HG03060 (cell line): Measurements from ENCODE around the gene TNFRSF6B.
"Not testable (repeated sequence)": the region's sequence is repeated elsewhere in the genome, so short reads cannot be mapped to it uniquely, and the experiment has no call there.

Experiments used
- ATAC-seq: cut with Tn5 transposase; IDR thresholded peaks from one replicate; pipeline ENCODE4 v1.9.1; 2021; ENCODE audit warnings: low read depth, moderate number of reproducible peaks; ENCODE audit not compliant: unreplicated experiment

TNFRSF6B gene

DNA sequence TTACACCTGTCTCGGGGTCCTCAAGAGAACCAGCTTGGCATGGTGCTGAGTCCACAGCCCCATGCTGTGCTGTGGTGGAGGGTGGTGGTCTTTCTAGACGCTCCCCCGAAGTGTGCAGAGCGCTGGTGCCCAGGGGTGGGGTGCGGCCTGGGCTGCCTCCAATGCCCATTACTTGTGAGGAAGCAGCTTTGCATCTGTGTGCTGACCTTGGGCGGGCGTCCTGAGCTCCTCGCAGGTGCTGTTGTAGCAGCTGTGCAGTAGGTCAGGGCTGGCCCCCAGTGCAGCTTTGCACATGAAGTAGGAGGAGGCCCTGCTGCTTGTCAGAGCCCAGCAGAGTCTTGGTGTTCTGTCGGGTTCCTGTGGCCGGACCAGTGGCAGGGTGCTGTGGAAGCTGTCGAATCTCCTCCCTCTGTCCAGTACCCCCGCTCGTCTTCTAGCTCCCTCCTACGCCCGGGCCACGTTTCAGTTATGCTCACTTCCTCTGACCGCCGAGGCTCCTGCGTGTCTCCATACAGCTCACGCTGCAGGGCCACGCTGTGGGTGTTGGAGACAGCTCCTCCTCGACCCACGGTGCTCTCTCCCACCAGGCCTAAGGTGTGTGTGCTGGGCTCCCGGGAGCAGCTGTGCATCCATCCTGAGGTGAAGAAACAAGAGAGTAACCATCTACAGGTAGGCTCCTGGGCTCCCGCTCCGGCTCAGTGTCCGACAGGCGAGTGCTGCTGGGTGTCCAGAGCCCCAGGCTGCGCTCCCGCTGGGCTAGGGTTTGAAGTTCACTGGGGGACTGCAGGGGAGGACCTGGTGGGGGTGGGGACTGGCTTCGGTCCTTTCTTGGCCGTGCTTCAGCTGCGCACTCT is 34.3 kb upstream of the TNFRSF6B start:
- no peak for ATAC-seq

- no peak for ATAC-seq
Measured at GRCh38 chr20:63662813-63663189, 33.7 kb upstream of the TNFRSF6B start.

DNA sequence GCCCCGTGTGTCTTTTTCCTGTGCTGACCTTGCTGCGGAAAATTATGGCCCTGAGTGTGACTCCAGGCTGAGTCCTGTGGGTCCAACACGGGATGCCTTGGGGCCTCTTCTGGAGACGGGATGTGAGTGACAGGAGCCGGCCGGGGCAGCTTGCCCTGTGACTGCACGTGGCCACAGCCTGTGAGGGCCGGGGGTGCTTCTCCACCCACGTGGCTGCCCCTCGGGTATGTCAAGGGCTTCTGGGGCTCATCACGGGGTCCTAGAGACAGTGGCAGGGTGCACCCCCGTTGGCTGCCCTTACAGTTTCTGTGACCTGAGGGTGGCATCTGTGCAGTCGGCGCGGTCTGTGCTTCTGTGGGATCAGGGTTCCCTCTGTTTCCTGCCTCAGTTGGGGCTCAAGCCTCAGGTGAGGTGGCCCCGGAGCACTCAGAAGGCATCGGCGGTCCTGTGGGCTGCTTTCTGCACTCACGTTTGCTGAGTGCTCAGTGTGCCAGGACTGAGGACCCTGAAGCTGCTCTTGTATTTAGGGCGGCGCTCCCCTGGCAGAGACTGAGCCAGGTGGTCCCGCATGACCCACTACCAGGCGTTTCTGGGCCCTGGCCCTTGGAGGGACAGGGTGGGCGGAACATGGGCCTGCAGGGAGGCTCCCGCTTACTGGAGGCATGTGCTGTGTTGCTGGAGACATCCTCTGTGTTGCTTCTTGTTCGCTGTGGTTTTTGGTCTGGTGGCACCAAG is 33.0 kb upstream of the TNFRSF6B start:
- no peak for ATAC-seq

DNA sequence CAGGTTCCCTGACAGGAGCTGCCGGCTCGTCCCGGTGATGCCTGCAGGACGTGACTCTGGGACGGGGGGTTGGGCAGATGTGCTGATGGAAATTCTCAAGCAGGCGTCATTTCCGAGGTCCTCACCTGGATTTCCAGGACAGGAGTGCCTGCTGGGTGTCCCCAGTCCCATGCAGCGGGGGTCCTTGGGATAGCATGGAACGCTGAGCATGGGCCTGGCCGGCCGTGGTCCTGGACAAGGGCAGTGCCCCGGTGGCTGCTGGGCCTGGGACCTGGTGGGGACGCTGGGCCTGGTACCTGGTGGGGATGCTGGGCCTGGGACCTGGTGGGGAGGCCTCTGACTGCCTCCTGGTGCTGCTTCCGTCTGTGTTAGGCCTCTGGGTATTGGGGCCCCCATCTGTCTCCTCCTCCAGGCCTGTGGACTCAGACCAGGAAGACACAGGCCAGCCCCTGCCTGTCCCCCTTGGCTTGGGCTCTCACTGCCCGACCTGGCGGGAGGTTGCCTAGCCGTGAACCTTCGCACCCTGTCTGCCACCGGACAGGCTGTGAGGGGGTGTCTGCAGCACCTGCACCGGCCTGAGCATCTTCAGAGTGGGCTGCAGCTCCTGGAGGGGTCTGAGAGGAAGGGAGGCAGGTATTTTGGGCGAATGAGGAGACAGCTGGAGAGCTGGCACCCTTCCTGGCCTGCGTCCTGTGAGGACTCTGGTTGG is 32.2 kb upstream of the TNFRSF6B start:
- ATAC-seq, result no peak

- ATAC-seq, result no peak
Measured at GRCh38 chr20:63664861-63665594, 31.4 kb upstream of the TNFRSF6B start.

GRCh38 chr20:63665708-63666107 is 30.7 kb upstream of the TNFRSF6B start:
- no peak for ATAC-seq

DNA sequence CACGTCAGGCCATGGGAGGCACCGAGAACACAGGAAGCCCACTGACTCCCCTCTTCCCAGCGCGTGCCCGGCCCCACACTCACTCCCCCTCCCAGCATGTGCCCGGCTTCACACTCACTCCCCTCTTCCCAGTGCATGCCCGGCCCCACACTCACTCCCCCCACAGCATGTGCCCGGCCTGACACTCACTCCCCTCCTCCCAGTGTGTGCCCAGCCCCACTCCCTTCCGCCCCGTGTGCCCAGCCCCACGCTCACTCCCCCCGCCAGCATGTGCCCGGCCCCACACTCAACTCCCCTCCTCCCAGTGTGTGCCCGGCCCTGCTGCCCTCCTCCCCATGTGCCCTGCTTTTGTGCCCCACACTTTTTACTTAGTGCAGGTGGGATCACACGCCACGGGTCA is 28.6 kb upstream of the TNFRSF6B start:
- ATAC-seq, result no peak

DNA sequence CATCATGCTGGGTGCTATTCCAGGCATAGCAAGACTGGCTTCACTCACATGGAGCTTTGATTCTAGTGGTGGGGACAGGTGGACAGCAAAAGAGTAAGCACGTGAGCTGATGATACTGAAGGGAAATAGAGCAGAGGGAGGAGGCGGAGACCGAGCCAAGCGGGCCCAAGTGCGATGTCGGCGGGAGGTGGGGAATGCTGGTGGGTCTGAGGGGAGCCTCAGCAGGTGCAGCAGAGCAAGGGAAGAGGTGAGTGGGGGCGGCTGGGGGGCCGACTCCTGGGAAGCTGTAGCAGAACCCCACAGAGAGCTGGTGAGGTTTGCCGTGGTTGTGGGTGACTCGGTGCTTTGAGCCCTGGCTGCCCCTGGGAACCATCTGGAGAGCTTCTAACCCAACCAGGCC is 28.1 kb upstream of the TNFRSF6B start:
- no peak for ATAC-seq

DNA sequence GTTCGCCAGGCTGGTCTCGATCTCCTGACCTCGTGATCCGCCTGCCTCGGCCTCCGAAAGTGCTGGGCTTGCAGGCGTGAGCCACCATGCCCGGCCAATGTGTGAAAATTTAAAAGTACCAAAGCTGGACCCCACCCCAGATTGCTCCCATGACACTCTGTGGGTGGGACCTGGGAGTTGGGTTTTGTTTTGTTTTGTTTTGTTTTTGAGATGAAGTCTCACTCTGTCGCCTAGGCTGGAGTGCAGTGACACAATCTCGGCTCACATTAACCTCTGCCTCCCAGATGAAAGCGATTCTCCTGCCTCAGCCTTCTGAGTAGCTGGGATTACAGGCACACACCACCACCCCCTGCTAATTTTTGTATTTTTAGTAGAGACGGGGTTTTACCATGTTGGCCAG is 24.8 kb upstream of the TNFRSF6B start:
- not testable (repeated sequence) for ATAC-seq

- ATAC-seq, result no peak
Measured at GRCh38 chr20:63672666-63673065, 23.8 kb upstream of the TNFRSF6B start.

GRCh38 chr20:63673951-63674350 is 22.5 kb upstream of the TNFRSF6B start:
- no peak for ATAC-seq

DNA sequence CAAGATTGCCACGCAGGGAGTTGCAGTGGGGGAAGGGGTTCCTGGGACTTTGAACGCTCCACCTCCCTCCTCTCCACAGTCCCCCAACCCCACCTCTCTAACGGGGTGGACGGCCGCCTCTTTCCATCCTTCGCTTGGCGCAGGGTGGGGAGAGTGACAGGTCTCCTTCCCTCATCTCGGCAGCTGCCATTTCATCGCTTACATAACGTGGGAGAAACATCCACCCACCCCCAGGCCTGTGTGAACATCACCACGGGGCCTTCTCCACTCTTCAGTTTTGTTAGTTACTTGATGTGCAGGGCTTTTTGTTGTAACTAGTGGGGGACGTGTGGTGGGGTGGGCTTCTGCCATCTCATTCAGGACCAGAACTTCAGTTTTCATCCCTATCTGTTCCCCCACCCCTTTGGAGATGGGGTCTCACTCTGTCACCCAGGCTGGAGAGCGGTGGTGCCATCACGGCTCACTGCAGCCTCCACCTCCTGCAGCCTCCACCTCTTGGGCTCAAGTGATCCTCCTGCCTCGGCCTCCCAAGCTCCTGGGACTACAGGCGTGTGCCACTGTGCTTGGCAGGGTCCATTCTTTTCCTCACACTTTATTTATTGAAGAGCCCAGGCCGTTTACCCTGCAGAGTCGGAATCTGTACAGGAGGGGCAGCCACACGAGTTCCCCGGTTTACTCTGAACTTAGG is 20.6 kb upstream of the TNFRSF6B start:
- ATAC-seq, result no peak

- ATAC-seq, result no peak
Measured at GRCh38 chr20:63678071-63678470, 18.4 kb upstream of the TNFRSF6B start.

GRCh38 chr20:63678667-63679465 is 17.6 kb upstream of the TNFRSF6B start:
- no peak for ATAC-seq

GRCh38 chr20:63679799-63680305 is 16.6 kb upstream of the TNFRSF6B start:
- ATAC-seq, result no peak

- ATAC-seq, result no peak
Measured at GRCh38 chr20:63680427-63680826, 16.0 kb upstream of the TNFRSF6B start.

DNA sequence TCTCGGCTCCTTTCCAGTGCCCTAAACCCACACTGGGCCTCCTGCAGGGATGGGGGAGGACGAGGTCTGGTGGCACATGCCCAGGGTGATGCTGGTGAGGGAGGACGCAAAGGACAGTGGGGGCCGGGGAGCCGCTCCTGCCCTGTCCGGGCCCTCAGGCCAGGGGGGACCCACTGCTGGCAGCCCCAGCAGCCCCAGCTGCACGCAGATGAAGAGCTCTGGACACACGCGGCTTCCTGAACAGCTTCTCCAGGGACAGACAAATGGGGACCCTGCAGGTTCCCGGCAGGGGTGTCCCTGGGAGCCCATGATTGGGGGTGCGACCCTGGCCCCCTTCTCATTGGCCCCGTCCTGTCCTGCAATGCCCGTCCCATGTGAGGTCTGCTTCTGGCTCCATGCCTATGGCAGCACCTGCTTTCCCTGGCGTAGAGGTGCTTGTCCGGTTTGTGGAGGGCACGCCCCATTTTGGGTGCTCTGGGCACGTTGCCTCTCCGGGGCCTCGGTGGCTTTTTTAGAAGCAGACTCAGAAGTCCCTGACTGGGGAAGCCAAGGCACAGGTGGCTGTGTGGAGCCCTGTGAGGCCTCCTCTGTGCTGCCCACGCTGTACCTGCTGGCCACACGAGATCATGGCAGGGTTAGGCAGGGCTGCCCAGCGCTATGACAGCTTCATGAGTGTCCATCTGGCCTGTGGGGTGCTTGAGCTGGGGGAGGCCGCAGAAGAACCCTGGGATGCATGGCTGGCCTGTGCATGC is 15.4 kb upstream of the TNFRSF6B start:
- ATAC-seq, result no peak

- ATAC-seq, result no peak
Measured at GRCh38 chr20:63681609-63682142, 14.8 kb upstream of the TNFRSF6B start.
